ENCODE results near the gene SYTL4. TPM values are rescaled to one million over a fixed set of nuclear protein-coding genes. Genes with fewer than 3 reads are reported as not detected.
"Not testable (repeated sequence)": the region's sequence is repeated elsewhere in the genome, so short reads cannot be mapped to it uniquely, and the experiment has no call there.

The SYTL4 gene
- 0.55 TPM for polyA plus RNA-seq (2013, experiment 1 of 2)
- polyA plus RNA-seq (2013, experiment 2 of 2): 0.76 TPM

- Histone ChIP-seq H3K4me1 (ENCODE audit: insufficient read depth, low read length) (no peaks in the 10 kb centered on the region), H3K4me3 (ENCODE audit: low read length) (peak within 1 kb of the TSS; percentile 68), H3K27me3 (ENCODE audit: insufficient read depth, low read length) (peaks cover 46% of the 10 kb centered on the region), H3K9ac (ENCODE audit: low read depth, low read length) (no peak within 1 kb of the TSS), H3K36me3 (ENCODE audit: insufficient read depth, low read length) (no peaks in the 10 kb centered on the region), H3K9me3 (ENCODE audit: insufficient read depth, low read depth, low read length) (no peaks in the 10 kb centered on the region), H3K27ac (ENCODE audit: low read depth, low read length) (no peak within 1 kb of the TSS)
- 1% methylated on average over 60 of the region's 60 CpGs for WGBS
These were observed at the start of gene SYTL4 for GRCh38 chrX:100731441-100732281. TSS of gene SYTL4 (minus strand) at chrX:100732121. CDS start at chrX:100702037, 30,084 bp downstream.

GRCh38 chrX:100769439-100769838 lies 37.5 kb upstream of the SYTL4 start:
- H3K36me3 ChIP-seq (ENCODE audit: insufficient read depth, low read length); H3K27me3 ChIP-seq (ENCODE audit: insufficient read depth, low read length); H3K4me3 ChIP-seq (ENCODE audit: low read length); H3K27ac ChIP-seq (ENCODE audit: low read depth, low read length); H3K9me3 ChIP-seq (ENCODE audit: insufficient read depth, low read depth, low read length); H3K9ac ChIP-seq (ENCODE audit: low read depth, low read length); H3K4me1 ChIP-seq (ENCODE audit: insufficient read depth, low read length): not testable (repeated sequence)
- 97% methylated on average over 6 of the region's 6 CpGs for WGBS

DNA sequence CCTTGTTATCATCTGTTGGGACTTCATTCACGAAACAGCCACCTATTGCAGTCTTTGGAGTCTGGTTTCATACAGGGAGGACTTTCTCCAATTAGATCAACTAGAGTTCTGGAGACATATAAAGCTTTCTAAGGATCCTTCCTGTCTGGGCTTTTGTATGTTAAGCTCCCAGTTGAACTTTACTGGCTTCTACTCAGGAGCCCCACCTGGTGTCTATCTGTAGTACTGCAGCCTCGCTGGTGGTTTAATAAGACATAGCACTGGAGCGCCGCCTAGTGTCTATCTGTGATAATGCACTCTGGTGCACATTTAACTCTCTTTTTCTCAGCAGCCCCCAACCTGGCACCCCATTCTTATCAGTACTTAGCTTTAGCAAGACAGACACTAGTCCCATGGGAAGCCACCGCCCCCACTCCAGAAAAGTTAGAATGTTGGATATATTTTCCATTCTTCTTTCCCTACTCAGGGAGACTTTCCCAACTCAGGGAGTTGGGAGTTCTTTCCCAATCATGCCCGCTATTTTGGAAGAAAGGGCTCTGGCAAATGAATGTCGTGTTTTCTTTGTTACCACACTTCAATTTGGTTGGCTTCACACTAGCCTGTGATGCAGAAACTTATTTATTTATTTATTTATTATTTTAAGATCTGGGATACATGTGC lies 36.9 kb upstream of the SYTL4 start:
- Histone ChIP-seq H3K9me3 (ENCODE audit: insufficient read depth, low read depth, low read length) (no peaks in the 10 kb centered on the region), H3K4me1 (ENCODE audit: insufficient read depth, low read length) (no peaks in the 10 kb centered on the region), H3K4me3 (ENCODE audit: low read length) (no peak overlapping the region), H3K9ac (ENCODE audit: low read depth, low read length) (no peak overlapping the region), H3K36me3 (ENCODE audit: insufficient read depth, low read length) (no peaks in the 10 kb centered on the region), H3K27ac (ENCODE audit: low read depth, low read length) (no peak overlapping the region), H3K27me3 (ENCODE audit: insufficient read depth, low read length) (no peaks in the 10 kb centered on the region)
- 25% methylated on average over 4 of the region's 7 CpGs for WGBS

GRCh38 chrX:100750883-100751282 lies 19.0 kb upstream of the SYTL4 start:
- Histone ChIP-seq H3K27me3 (ENCODE audit: insufficient read depth, low read length) (no peaks in the 10 kb centered on the region), H3K36me3 (ENCODE audit: insufficient read depth, low read length) (no peaks in the 10 kb centered on the region), H3K27ac (ENCODE audit: low read depth, low read length) (no peak overlapping the region), H3K9me3 (ENCODE audit: insufficient read depth, low read depth, low read length) (no peaks in the 10 kb centered on the region), H3K4me1 (ENCODE audit: insufficient read depth, low read length) (no peaks in the 10 kb centered on the region), H3K4me3 (ENCODE audit: low read length) (no peak overlapping the region), H3K9ac (ENCODE audit: low read depth, low read length) (no peak overlapping the region)
- WGBS: 68% methylated on average over 1 of the region's 1 CpG

- Histone ChIP-seq H3K4me1 (ENCODE audit: insufficient read depth, low read length) (no peaks in the 10 kb centered on the region), H3K9me3 (ENCODE audit: insufficient read depth, low read depth, low read length) (no peaks in the 10 kb centered on the region), H3K9ac (ENCODE audit: low read depth, low read length) (no peak overlapping the region), H3K27me3 (ENCODE audit: insufficient read depth, low read length) (no peaks in the 10 kb centered on the region), H3K36me3 (ENCODE audit: insufficient read depth, low read length) (no peaks in the 10 kb centered on the region), H3K27ac (ENCODE audit: low read depth, low read length) (no peak overlapping the region), H3K4me3 (ENCODE audit: low read length) (no peak overlapping the region)
- WGBS: 89% methylated on average over 2 of the region's 2 CpGs
These were observed 16.2 kb upstream of the SYTL4 start for GRCh38 chrX:100748108-100748507.

DNA sequence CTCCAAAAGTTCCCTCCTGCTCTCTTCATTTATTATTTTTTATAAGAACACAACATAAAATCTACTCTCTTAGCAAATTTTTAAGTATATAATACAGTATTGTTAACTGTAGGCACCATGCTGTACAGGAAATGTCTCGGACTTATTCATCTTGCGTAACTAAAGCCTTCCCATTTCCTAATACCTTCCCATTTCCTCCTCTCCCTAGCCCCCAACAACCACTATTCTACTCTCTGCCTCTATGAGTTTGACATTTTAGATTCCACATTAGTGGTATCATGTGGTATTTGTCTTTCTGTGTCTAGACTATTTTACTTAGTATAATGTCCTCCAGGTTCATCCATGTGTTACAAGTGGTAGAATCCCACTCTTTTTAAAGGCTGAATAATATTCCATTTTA lies 15.8 kb upstream of the SYTL4 start:
- H3K4me1 ChIP-seq (ENCODE audit: insufficient read depth, low read length): no peaks in the 10 kb centered on the region
- 93% methylated on average over 2 of the region's 2 CpGs for WGBS
- no peak overlapping the region for H3K4me3 ChIP-seq (ENCODE audit: low read length)
- H3K27me3 ChIP-seq (ENCODE audit: insufficient read depth, low read length): no peaks in the 10 kb centered on the region
- no peaks in the 10 kb centered on the region for H3K9me3 ChIP-seq (ENCODE audit: insufficient read depth, low read depth, low read length)
- H3K27ac ChIP-seq (ENCODE audit: low read depth, low read length): no peak overlapping the region
- H3K9ac ChIP-seq (ENCODE audit: low read depth, low read length): no peak overlapping the region
- no peaks in the 10 kb centered on the region for H3K36me3 ChIP-seq (ENCODE audit: insufficient read depth, low read length)

GRCh38 chrX:100747090-100747489 lies 15.2 kb upstream of the SYTL4 start:
- Histone ChIP-seq H3K36me3 (ENCODE audit: insufficient read depth, low read length) (no peaks in the 10 kb centered on the region), H3K9me3 (ENCODE audit: insufficient read depth, low read depth, low read length) (no peaks in the 10 kb centered on the region), H3K27ac (ENCODE audit: low read depth, low read length) (no peak overlapping the region), H3K27me3 (ENCODE audit: insufficient read depth, low read length) (no peaks in the 10 kb centered on the region), H3K4me3 (ENCODE audit: low read length) (no peak overlapping the region), H3K9ac (ENCODE audit: low read depth, low read length) (no peak overlapping the region), H3K4me1 (ENCODE audit: insufficient read depth, low read length) (no peaks in the 10 kb centered on the region)
- WGBS: 100% methylated on average over 1 of the region's 3 CpGs

GRCh38 chrX:100745806-100746537 lies 14.1 kb upstream of the SYTL4 start:
- Histone ChIP-seq H3K9ac (ENCODE audit: low read depth, low read length) (no peak overlapping the region), H3K27me3 (ENCODE audit: insufficient read depth, low read length) (no peaks in the 10 kb centered on the region), H3K36me3 (ENCODE audit: insufficient read depth, low read length) (no peaks in the 10 kb centered on the region), H3K27ac (ENCODE audit: low read depth, low read length) (no peak overlapping the region), H3K4me1 (ENCODE audit: insufficient read depth, low read length) (no peaks in the 10 kb centered on the region), H3K4me3 (ENCODE audit: low read length) (no peak overlapping the region), H3K9me3 (ENCODE audit: insufficient read depth, low read depth, low read length) (no peaks in the 10 kb centered on the region)
- 92% methylated on average over 7 of the region's 7 CpGs for WGBS

DNA sequence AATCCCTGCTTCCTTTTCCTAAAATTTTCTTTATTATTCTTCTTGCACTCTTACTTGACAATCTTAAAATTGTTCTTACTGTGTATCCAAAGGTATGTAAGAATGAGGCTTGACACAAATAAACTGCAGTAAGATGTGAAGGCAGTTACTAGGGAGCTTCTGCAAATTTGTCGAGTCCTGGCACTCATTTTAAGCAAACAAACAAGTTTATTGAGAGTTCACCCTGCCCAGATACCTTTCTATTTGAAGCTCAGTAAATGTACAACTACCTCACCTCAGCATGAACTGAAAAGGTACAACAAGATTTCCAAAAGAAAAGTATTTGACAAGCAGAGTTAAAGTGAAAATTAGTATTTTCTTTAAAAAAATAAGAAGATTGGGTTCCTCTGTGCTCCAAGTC lies 13.3 kb upstream of the SYTL4 start:
- Histone ChIP-seq H3K9ac (ENCODE audit: low read depth, low read length) (no peak overlapping the region), H3K4me3 (ENCODE audit: low read length) (no peak overlapping the region), H3K27me3 (ENCODE audit: insufficient read depth, low read length) (no peaks in the 10 kb centered on the region), H3K9me3 (ENCODE audit: insufficient read depth, low read depth, low read length) (no peaks in the 10 kb centered on the region), H3K4me1 (ENCODE audit: insufficient read depth, low read length) (no peaks in the 10 kb centered on the region), H3K36me3 (ENCODE audit: insufficient read depth, low read length) (no peaks in the 10 kb centered on the region), H3K27ac (ENCODE audit: low read depth, low read length) (no peak overlapping the region)
- 93% methylated on average over 1 of the region's 1 CpG for WGBS

DNA sequence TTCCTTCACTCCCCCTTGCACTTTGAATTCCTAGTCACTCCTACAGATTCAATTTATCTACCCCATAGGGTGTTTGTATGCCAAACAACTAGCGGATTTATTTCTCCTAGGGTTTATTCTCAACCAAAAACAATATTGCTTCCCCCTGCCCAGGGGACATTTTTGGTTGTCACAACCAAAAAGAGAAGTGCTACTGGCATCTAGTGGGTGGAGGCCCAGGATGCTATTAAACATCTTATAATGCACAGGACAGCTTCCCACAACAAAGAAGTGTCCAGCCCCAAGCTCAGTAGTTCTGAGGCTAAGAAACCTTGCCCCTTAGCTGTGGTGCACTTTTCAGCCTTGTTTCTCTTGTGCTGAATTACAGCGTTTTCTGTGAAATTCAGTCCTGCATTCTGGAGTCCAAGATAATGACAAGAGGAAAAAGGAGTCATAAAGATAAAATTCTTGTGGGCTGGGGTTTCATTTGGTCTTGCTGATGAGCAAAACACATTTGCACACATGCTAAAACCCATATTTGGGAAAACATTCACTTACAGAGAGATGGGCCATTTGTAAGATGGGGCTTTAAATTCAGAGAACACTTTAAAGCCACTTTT lies 11.2 kb upstream of the SYTL4 start:
- Histone ChIP-seq H3K4me3 (ENCODE audit: low read length) (no peak overlapping the region), H3K9ac (ENCODE audit: low read depth, low read length) (no peak overlapping the region), H3K9me3 (ENCODE audit: insufficient read depth, low read depth, low read length) (no peaks in the 10 kb centered on the region), H3K27ac (ENCODE audit: low read depth, low read length) (no peak overlapping the region), H3K27me3 (ENCODE audit: insufficient read depth, low read length) (no peaks in the 10 kb centered on the region), H3K36me3 (ENCODE audit: insufficient read depth, low read length) (no peaks in the 10 kb centered on the region), H3K4me1 (ENCODE audit: insufficient read depth, low read length) (no peaks in the 10 kb centered on the region)
- 81% methylated on average over 2 of the region's 2 CpGs for WGBS

- not testable (repeated sequence) for H3K4me1 ChIP-seq (ENCODE audit: insufficient read depth, low read length); H3K27ac ChIP-seq (ENCODE audit: low read depth, low read length); H3K36me3 ChIP-seq (ENCODE audit: insufficient read depth, low read length); H3K4me3 ChIP-seq (ENCODE audit: low read length); H3K27me3 ChIP-seq (ENCODE audit: insufficient read depth, low read length); H3K9ac ChIP-seq (ENCODE audit: low read depth, low read length); H3K9me3 ChIP-seq (ENCODE audit: insufficient read depth, low read depth, low read length)
- WGBS: 99% methylated on average over 9 of the region's 30 CpGs
These were observed 7.9 kb downstream of the SYTL4 start for GRCh38 chrX:100724006-100724405.

All from HUES64 (cell line).